Sciatic nerve (tissue), 2 donors: ENCODE results near the gene MMP25. TPM values are rescaled to one million over a fixed set of nuclear protein-coding genes. Genes with fewer than 3 reads are reported as not detected.
"Not testable (repeated sequence)": the region's sequence is repeated elsewhere in the genome, so short reads cannot be mapped to it uniquely, and the experiment has no call there.

ENCODE experiments used
- ATAC-seq: fragments of 200-7000 bp; cut with Tn5 transposase; one replicate; pipeline ENCODE4 v1.9.1; 2020; ENCODE audit warnings: mild to moderate bottlenecking, moderate library complexity
- DNase-seq: peaks from one replicate; pipeline ENCODE4 v3.0.0-alpha.2; 2020; ENCODE audit warnings: low spot score
- intact Hi-C: fragments of 100-400 bp; cut with DNase I; formaldehyde crosslinking; loops from one replicate; pipeline ENCODE4 v1.14.2; 2022
- total RNA-seq: library from RNA; stranded (reverse); fragmentation: NEBNext Ultra II Directional; extraction: Animal tissue kit (Norgen Biotek cat#: 25700); gene quantifications from one replicate; pipeline ENCODE4 v1.2.1, GENCODE V29; 2021
- donor health status: DM: no; HTN: no; CAD: no.
- donor health status: DM: no; HTN: no; CAD: no.

MMP25 gene
- total RNA-seq, 1 donor from 2014 or later: 9.1 TPM

GRCh38 chr16:3051009-3051408, 4.6 kb downstream of the MMP25 start:
- intact Hi-C loops: loop anchor here (10.0 kb wide), 2 partner anchors 64 to 114 kb away; partner anchors contain the start of gene ZNF205
- ATAC-seq (no peak), DNase-seq (no peak)

DNA sequence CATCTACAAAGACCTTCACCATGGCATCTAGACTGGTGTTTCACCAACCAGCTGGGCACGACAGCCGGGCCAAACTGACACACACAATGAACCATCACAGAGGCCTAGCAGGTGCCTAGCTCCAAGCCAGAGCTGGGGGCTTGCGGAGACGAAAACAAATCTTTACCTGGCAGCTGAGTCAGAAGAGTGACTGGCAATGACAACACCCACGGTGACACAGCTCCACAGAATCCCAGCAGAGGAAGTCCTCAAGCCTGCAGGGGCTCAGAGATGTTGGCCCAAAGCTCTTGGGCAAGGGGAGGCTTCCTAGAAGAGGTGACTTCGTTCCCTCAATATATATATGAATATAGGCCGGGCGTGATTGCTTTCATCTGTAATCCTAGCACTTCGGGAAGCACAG, 5.1 kb downstream of the MMP25 start:
- DNase-seq (no peak), ATAC-seq (no peak)
- intact Hi-C loops: loop anchor here (10.0 kb wide), 2 partner anchors 63 to 113 kb away; partner anchors contain the start of gene ZNF205

- intact Hi-C loops: loop anchor here (10.0 kb wide), 2 partner anchors 62 to 112 kb away; partner anchors contain the start of gene ZNF205
- not testable (repeated sequence) for DNase-seq, ATAC-seq
These were observed 6.4 kb downstream of the MMP25 start for GRCh38 chr16:3052571-3053329.

DNA sequence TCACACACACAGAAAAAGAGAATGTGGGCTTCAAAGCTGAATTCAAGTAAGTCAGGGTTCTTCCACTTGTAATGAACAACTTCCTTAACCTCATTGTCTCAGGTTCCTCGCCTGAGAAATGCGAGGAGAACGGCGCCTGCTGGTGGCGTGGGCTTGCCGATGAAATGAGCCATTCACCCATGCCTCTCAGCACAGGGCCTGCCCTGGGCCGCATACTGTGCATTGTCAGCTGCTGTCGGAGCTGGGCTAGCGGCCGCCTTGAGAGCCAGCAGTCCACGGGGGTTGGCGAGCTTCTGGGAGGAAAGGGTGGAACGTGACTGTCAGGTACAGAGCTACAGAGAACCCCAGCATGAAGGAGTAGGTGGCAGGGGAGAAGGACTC, 7.0 kb downstream of the MMP25 start:
- not testable (repeated sequence) for ATAC-seq, DNase-seq
- intact Hi-C loops: loop anchor here (10.0 kb wide), 2 partner anchors 61 to 111 kb away; partner anchors contain the start of gene ZNF205

DNA sequence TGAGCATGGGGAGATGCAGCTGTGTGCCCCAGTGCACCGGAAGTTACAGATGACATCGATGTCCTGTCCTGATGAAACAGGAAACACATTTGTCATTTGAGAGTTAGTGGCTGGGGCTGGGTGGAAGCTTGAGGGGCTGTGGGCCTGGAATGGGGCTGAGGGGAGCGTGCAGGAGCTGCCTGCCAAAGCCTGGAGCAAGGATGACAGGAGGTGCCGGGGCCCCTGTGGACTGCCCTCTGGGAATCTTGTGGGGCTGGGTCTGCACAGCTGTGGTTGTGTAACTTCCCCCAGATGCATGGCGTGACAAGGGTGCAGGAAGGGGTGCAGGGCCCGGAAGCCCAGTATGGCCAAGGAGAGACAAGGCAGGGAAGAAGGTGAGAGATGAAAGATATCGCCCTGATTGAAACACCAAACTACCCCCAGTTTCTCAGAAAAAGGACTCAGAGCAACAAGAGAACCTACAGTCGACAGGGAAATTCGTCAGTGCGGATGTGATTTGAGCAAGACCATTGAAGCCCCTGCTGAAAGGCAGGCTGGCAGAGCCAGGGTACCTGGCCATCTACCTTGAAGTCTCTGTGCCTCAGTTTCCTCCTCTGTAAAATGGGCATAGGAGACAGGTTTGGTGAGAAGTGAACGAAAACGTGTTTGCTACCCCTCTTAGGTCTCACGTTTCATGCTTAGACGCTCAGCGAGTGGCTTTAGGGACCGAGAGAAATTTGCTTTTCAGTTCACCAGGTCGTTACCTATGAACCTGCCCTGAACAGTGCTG, 8.8 kb downstream of the MMP25 start:
- ATAC-seq: no peak
- intact Hi-C loops: loop anchor here (10.0 kb wide), 2 partner anchors 60 to 110 kb away; partner anchors contain the start of gene ZNF205
- no peak for DNase-seq

DNA sequence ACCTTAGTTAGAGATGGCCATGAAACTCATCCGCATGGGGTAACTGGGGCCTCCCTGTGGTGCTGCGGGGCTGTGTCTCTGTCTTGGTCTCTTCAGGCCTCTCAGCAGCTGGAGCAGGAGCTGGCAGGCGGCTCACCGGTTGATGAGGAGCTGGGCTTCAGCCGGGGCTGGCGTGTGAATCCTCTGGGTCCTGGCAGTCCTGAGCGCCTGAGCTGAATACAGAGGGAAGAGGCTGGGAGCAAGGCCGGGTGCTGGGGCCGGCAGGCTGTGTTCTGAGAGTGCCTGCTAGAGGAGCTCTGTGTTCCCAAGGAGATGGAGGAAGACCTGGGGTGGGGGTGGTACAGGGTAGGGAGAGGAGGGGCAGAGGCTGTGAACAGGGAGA, 9.4 kb downstream of the MMP25 start:
- intact Hi-C loops: loop anchor here (10.0 kb wide), 2 partner anchors 59 to 109 kb away; partner anchors contain the start of gene ZNF205
- not testable (repeated sequence) for DNase-seq, ATAC-seq

- ATAC-seq: no peak
- intact Hi-C loops: loop anchor here (10.0 kb wide), 2 partner anchors 58 to 108 kb away; partner anchors contain the start of gene ZNF205
- no peak for DNase-seq
These were observed 10.2 kb downstream of the MMP25 start for GRCh38 chr16:3056336-3057180.

GRCh38 chr16:3057181-3058138, 11.1 kb downstream of the MMP25 start:
- ATAC-seq (no peak), DNase-seq (no peak)
- intact Hi-C loops: loop anchor here (10.0 kb wide), 2 partner anchors 57 to 107 kb away; partner anchors contain the start of gene ZNF205

GRCh38 chr16:3058139-3059030, 12.0 kb downstream of the MMP25 start:
- intact Hi-C loops: loop anchor here (10.0 kb wide), 2 partner anchors 56 to 106 kb away; partner anchors contain the start of gene ZNF205
- peak; percentile 13 for ATAC-seq
- no peak for DNase-seq

DNA sequence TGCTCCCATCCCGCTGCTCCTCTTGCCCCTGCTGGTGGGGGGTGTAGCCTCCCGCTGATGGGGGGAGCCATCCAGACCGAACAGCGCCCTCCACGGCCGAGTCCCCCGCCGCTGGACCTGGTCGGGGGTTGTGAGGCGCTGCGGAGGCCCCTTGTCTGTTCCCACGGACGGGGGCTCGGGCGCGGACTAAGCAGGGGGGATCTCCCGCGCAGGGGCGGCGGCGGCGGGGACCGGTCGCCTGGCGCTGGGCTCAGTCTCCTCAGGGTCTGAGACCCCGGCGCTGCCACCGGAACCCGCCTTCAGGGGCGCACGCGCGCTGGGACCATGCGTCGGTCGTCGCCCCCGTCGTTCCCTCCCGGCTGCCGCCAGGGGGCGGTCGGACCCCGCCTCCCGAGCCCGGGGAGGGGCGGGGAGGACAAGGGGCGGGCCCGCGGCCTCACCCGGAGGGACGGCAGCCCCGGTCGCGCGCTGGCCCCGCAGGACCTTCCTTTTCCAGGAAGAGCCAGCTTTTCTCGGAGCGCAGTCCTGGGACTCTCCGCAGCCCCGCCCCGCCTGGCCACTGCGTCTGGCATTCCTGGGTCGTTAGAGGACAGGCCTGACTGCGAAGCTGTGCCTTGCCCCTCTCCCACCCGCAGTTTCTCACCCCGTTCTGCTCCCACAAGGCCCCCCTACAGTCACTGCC, 12.8 kb downstream of the MMP25 start:
- DNase-seq (peak; percentile 91), ATAC-seq (peak; percentile 92)
- intact Hi-C loops: loop anchor here (10.0 kb wide), 2 partner anchors 56 to 106 kb away; partner anchors contain the start of gene ZNF205

GRCh38 chr16:3059723-3060242, 13.4 kb downstream of the MMP25 start:
- intact Hi-C loops: loop anchor here (10.0 kb wide), 2 partner anchors 55 to 105 kb away; partner anchors contain the start of gene ZNF205
- peak; percentile 5 for ATAC-seq

GRCh38 chr16:3060339-3061127, 14.2 kb downstream of the MMP25 start:
- intact Hi-C loops: no loop called here
- DNase-seq (no peak), ATAC-seq (no peak)

More at GRCh38 chr16:3059723-3060242, 13.4 kb downstream of the MMP25 start:
- no peak for DNase-seq

GRCh38 chr16:3062553-3062952, 16.2 kb downstream of the MMP25 start:
- intact Hi-C loops: no loop called here
- no peak for ATAC-seq
- no peak for DNase-seq

DNA sequence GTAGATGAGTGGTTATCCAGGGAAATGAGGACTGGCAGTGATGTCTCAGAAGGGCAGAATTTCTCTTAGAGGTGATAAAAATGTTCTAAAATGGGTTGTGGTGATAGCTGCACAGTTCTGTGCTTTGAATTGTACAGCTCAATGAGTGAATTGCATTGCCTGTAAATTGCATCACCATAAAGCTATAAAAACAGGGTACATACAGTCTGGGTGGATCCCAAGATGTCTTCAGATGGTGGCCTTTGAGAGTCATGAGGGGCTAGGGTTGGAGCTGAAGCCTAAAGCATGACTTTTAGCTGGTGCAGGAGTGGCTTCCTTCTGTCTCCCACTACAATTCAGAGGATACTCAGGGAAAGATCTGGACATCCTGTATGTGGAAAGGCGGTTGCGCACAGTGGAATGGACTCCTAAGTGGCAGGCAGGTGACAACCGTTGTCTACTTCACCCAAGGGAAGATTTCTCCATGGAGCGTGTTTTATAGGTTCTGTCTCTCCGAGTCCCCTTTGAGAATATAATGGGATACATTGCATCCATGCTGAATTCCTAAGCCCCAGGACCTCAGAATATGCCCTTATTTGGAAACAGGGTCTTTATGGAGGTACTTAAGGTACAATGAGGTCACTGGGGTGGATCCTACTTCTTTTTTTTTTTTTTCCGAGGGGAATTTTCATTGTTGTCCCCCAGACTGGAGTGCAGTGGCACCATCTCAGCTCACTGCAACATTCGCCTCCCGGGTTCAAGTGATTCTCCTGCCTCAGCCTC, 17.4 kb downstream of the MMP25 start:
- intact Hi-C loops: no loop called here
- ATAC-seq (no peak), DNase-seq (no peak)
